Measurements from ENCODE around the gene AMN1. TPM values are rescaled to one million over a fixed set of nuclear protein-coding genes. Genes with fewer than 3 reads are reported as not detected.
A peak's percentile ranks its signal among the peaks of the same experiment; 100 is the strongest.
"Not testable (repeated sequence)": the region's sequence is repeated elsewhere in the genome, so short reads cannot be mapped to it uniquely, and the experiment has no call there.

AMN1 gene
- total RNA-seq: 1 to 10 TPM; 5.9 to 7.3 TPM

DNA sequence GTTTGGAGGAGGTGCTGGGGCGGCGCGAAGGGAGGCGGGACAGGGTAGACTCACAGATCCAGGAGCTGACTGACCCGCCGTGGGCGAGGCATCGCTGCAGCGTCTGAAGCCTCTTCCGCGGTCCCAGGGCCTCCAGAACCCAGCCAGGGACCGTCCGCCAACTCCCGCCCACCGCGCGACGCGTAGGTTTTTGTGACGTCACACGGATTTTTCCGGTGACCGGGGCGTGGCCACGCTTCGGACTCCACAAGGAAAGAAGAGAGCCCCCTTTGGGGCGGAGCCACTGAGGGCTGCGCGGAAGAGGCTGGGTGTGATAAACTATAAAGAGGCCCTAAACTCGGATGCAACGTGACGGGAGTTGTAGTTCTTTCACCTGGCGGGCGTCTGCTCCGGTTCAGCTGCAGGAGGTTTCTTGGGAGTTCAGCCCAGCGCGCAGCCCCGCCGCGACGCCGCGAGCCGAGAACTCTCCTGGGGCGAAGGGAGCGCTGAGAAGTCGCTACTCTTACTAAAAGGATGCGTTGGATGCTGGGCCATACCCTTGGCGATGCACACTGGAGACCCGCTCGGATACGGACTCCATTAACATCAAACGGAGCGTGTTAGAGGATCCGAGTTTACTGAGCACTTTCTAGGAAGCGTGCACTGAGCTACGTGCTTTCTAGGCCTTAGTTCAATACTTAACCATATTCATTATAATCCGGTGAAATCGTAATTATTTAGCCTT lies at the start of gene AMN1:
TSS of gene AMN1 (minus strand) at position 105 of the 724 bp plus-strand sequence. CDS start at position 92, 13 bp downstream.
- Mint-ChIP-seq H3K36me3 (peaks cover 18% of the 10 kb centered on the region), H3K4me3 (peak within 1 kb of the TSS; percentile 95), H3K9me3 (peaks cover 5% of the 10 kb centered on the region), H3K27me3 (no peaks in the 10 kb centered on the region), H3K4me1 (peaks cover 28% of the 10 kb centered on the region), H3K27ac (peak within 1 kb of the TSS; percentile 98)
- DNase-seq (peak; percentile 99), ATAC-seq (ENCODE audit: low read depth) (peak; percentile 97)
- POLR2A ChIA-PET: interaction anchor here (0.6 to 3.4 kb wide), 25 partner anchors 8 to 378 kb away, joined by 3 to 24 read pairs (median 5); partner anchors contain the start of genes BICD1, ETFBKMT and RESF1

DNA sequence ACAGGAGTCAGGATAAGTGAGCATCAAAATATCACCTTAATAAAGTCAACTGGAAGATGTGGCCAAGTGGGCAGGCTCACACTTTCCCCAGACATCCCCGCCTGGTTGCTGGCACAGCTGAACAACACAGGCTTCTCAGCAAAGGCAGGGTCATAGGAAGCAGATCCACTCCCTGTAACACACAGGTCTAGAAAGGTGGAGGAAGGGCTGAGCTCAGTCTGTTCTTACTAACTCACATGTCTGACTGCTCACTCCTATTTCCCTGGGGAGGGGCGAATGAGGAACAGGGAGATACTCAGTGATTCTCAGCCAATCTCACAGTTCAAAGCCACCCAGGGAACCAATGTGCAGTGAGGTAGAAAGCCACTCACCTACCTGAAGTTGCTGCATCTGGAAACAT lies 45.0 kb upstream of the AMN1 start:
- POLR2A ChIA-PET: no interaction called here

GRCh38 chr12:31773223-31773750 lies 44.5 kb upstream of the AMN1 start:
- POLR2A ChIA-PET: no interaction called here
- H3K27me3 Mint-ChIP-seq: no peaks in the 10 kb centered on the region
- ATAC-seq (ENCODE audit: low read depth): no peak
- peaks cover 1% of the 10 kb centered on the region for H3K36me3 Mint-ChIP-seq
- H3K4me3 Mint-ChIP-seq: no peak overlapping the region
- H3K9me3 Mint-ChIP-seq: peaks cover 2% of the 10 kb centered on the region
- no peak overlapping the region for H3K27ac Mint-ChIP-seq
- no peak for DNase-seq
- peaks cover 5% of the 10 kb centered on the region for H3K4me1 Mint-ChIP-seq

More for the DNA sequence above, 45.0 kb upstream of the AMN1 start:
- Mint-ChIP-seq H3K27ac (no peak overlapping the region), H3K4me1 (peaks cover 5% of the 10 kb centered on the region), H3K27me3 (no peaks in the 10 kb centered on the region), H3K36me3 (peaks cover 1% of the 10 kb centered on the region), H3K9me3 (peaks cover 2% of the 10 kb centered on the region), H3K4me3 (no peak overlapping the region)
- DNase-seq (no peak), ATAC-seq (ENCODE audit: low read depth) (no peak)

GRCh38 chr12:31772685-31773222 lies 43.9 kb upstream of the AMN1 start:
- Mint-ChIP-seq H3K27ac (no peak overlapping the region), H3K4me3 (no peak overlapping the region)

GRCh38 chr12:31772186-31772585 lies 43.4 kb upstream of the AMN1 start:
- Mint-ChIP-seq H3K27ac (no peak overlapping the region), H3K36me3 (peaks cover 3% of the 10 kb centered on the region), H3K4me3 (no peak overlapping the region), H3K27me3 (no peaks in the 10 kb centered on the region), H3K4me1 (peaks cover 10% of the 10 kb centered on the region), H3K9me3 (peaks cover 3% of the 10 kb centered on the region)
- POLR2A ChIA-PET: no interaction called here
- ATAC-seq (ENCODE audit: low read depth) (no peak), DNase-seq (no peak)

More at GRCh38 chr12:31772685-31773222, 43.9 kb upstream of the AMN1 start:
- Mint-ChIP-seq H3K36me3 (peaks cover 1% of the 10 kb centered on the region), H3K4me1 (peaks cover 8% of the 10 kb centered on the region), H3K9me3 (peaks cover 3% of the 10 kb centered on the region), H3K27me3 (no peaks in the 10 kb centered on the region)
- POLR2A ChIA-PET: no interaction called here
- ATAC-seq (ENCODE audit: low read depth) (no peak), DNase-seq (no peak)

DNA sequence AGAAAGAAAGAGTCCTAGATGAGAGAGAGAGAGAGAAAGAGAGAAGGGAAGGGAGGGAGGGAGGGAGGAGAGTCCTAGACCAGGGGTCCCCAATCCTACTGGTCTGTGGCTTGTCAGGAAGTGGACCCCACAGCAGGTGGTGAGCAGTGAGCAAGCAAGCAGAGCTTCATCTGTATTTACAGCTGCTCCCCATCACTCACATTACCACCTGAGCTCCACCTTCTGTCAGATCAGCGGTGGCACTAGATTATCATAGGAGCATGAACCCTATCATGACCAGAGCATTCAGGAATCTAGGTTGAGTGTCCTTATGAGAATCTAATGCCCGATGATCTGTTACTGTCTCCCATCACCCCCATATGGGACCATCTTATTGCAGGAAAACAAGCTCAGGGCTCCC lies 39.2 kb upstream of the AMN1 start:
- DNase-seq (no peak), ATAC-seq (ENCODE audit: low read depth) (no peak)
- Mint-ChIP-seq H3K9me3 (peaks cover 9% of the 10 kb centered on the region), H3K4me3 (no peak overlapping the region), H3K27me3 (no peaks in the 10 kb centered on the region), H3K27ac (no peak overlapping the region), H3K4me1 (peaks cover 4% of the 10 kb centered on the region), H3K36me3 (peaks cover 6% of the 10 kb centered on the region)
- POLR2A ChIA-PET: no interaction called here

- POLR2A ChIA-PET: no interaction called here
- H3K27me3 Mint-ChIP-seq: no peaks in the 10 kb centered on the region
- H3K27ac Mint-ChIP-seq: no peak overlapping the region
- peaks cover 4% of the 10 kb centered on the region for H3K4me1 Mint-ChIP-seq
- ATAC-seq (ENCODE audit: low read depth) (no peak), DNase-seq (no peak)
- peaks cover 4% of the 10 kb centered on the region for H3K36me3 Mint-ChIP-seq
- H3K9me3 Mint-ChIP-seq: peaks cover 7% of the 10 kb centered on the region
- H3K4me3 Mint-ChIP-seq: no peak overlapping the region
Observed at GRCh38 chr12:31765931-31766330, 37.1 kb upstream of the AMN1 start.

GRCh38 chr12:31759632-31760459 lies 31.0 kb upstream of the AMN1 start:
- no peak overlapping the region for H3K4me3 Mint-ChIP-seq
- H3K27me3 Mint-ChIP-seq: no peaks in the 10 kb centered on the region
- POLR2A ChIA-PET: interaction anchor here (1.2 kb wide), 1 partner anchor 31 kb away, joined by 3 read pairs; the partner anchor contains the start of gene AMN1
- peaks cover 3% of the 10 kb centered on the region for H3K4me1 Mint-ChIP-seq
- no peak for DNase-seq
- H3K9me3 Mint-ChIP-seq: peaks cover 5% of the 10 kb centered on the region
- H3K36me3 Mint-ChIP-seq: peaks cover 4% of the 10 kb centered on the region
- no peak overlapping the region for H3K27ac Mint-ChIP-seq
- ATAC-seq (ENCODE audit: low read depth): no peak

- H3K36me3 Mint-ChIP-seq; POLR2A ChIA-PET; ATAC-seq (ENCODE audit: low read depth); DNase-seq; H3K27ac Mint-ChIP-seq; H3K4me1 Mint-ChIP-seq; H3K4me3 Mint-ChIP-seq; H3K27me3 Mint-ChIP-seq; H3K9me3 Mint-ChIP-seq: not testable (repeated sequence)
Observed at GRCh38 chr12:31758297-31758696, 29.5 kb upstream of the AMN1 start.

- Mint-ChIP-seq H3K27me3 (no peaks in the 10 kb centered on the region), H3K4me3 (no peak overlapping the region), H3K9me3 (no peaks in the 10 kb centered on the region), H3K4me1 (peaks cover 5% of the 10 kb centered on the region), H3K36me3 (peaks cover 3% of the 10 kb centered on the region), H3K27ac (no peak overlapping the region)
- DNase-seq: no peak
- ATAC-seq (ENCODE audit: low read depth): no peak
- POLR2A ChIA-PET: no interaction called here
Observed at GRCh38 chr12:31756977-31757420, 28.2 kb upstream of the AMN1 start.

DNA sequence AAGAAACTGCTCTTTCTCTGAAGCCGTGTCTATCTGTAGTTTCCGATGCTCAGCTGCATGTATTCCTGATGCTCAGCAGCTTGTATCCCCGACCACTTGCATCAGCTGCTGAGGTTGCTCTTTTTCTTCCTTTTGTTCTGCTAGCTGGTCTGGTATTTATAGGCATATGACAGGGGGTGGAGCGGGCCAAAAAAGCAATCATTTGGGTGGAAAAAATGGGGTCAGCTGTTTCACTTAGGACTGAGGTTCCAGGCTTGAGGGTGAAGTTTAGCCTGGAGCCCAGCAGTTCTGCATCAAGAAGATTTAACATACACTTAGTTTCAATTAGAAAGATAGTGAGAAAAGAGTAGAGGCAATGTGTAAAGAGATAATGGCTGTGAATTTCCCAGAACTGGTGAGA lies 23.6 kb upstream of the AMN1 start:
- Mint-ChIP-seq H3K36me3 (peaks cover 16% of the 10 kb centered on the region), H3K9me3 (peaks cover 12% of the 10 kb centered on the region), H3K27me3 (no peaks in the 10 kb centered on the region), H3K4me1 (peaks cover 17% of the 10 kb centered on the region), H3K4me3 (no peak overlapping the region), H3K27ac (no peak overlapping the region)
- no peak for ATAC-seq (ENCODE audit: low read depth)
- no peak for DNase-seq
- POLR2A ChIA-PET: no interaction called here

DNA sequence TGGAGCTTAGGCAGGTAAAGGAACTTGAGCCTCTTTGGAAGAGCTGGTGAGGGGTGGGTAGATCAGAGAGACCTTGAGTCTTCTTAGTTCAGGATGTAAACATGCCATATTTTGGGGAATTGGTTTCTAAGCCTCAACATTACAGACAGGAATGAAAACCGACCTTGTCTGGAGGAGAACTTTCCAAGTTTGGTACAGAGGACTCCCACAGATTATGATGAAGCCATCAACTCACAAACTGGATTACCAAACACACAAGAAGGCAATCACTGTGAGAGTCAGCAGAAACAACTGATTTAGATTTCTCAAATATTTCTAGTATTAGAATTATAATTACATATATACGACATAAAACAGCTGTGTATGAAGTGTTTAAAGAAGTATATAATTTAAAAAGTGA lies 22.3 kb upstream of the AMN1 start:
- Mint-ChIP-seq H3K27ac (no peak overlapping the region), H3K27me3 (no peaks in the 10 kb centered on the region), H3K4me1 (peaks cover 24% of the 10 kb centered on the region), H3K36me3 (peaks cover 16% of the 10 kb centered on the region), H3K9me3 (peaks cover 12% of the 10 kb centered on the region), H3K4me3 (no peak overlapping the region)
- DNase-seq (no peak), ATAC-seq (ENCODE audit: low read depth) (no peak)
- POLR2A ChIA-PET: no interaction called here

- Mint-ChIP-seq H3K27me3 (no peaks in the 10 kb centered on the region), H3K36me3 (peaks cover 16% of the 10 kb centered on the region), H3K27ac (no peak overlapping the region), H3K9me3 (peaks cover 12% of the 10 kb centered on the region), H3K4me1 (peaks cover 27% of the 10 kb centered on the region), H3K4me3 (no peak overlapping the region)
- POLR2A ChIA-PET: no interaction called here
- DNase-seq (no peak), ATAC-seq (ENCODE audit: low read depth) (no peak)
Observed at GRCh38 chr12:31750747-31751039, 21.9 kb upstream of the AMN1 start.

Measured in activated naive CD8-positive, alpha-beta T cell treated with anti-CD3 and anti-CD28 coated beads, Interleukin-2, amount 10 ng/mL, durations not matched to agents 7 days and 5 days (primary cell).